CD14-positive monocyte (primary cell): ENCODE data around the gene MAGEB4. TPM values are rescaled to one million over a fixed set of nuclear protein-coding genes. Genes with fewer than 3 reads are reported as not detected.

Experiments
- DNase-seq, 3 donors: peaks; one replicate each; pipeline ENCODE4 v3.0.0-alpha.2; 2011 to 2022
- H2AFZ ChIP-seq: 2 replicates; pipeline ENCODE4 v1.6.0; 2012; ENCODE audit warnings: mild to moderate bottlenecking, low read depth, low read length, inconsistent platforms; ENCODE audit not compliant: insufficient read depth, poor library complexity, severe bottlenecking
- H3K27ac ChIP-seq, 2 donors: 1 replicate in 1 of 2; 2 replicates in 1 of 2; pipeline ENCODE4 v1.5.1; 2012 to 2013; ENCODE audit warnings: low read length in 2 of 2, control low read depth in 1 of 2, inconsistent platforms in 1 of 2, low read depth in 1 of 2, mild to moderate bottlenecking in 1 of 2
- H3K27me3 ChIP-seq, 2 donors: one replicate each; pipeline versions ENCODE4 v1.6.0 to v1.6.1; 2011 to 2013; ENCODE audit warnings: low read length in 2 of 2; ENCODE audit not compliant: control insufficient read depth in 2 of 2, insufficient read depth in 2 of 2
- H3K36me3 ChIP-seq, 2 donors: replicated peaks in 1 of 2; 1 replicate in 1 of 2; 2 replicates in 1 of 2; pipeline versions ENCODE4 v1.5.1 to v1.6.1; 2012 to 2013; ENCODE audit warnings: low read length in 2 of 2, control low read depth in 1 of 2, inconsistent platforms in 1 of 2, mild to moderate bottlenecking in 1 of 2; ENCODE audit not compliant: insufficient read depth in 2 of 2, control insufficient read depth in 1 of 2
- H3K4me1 ChIP-seq, 2 donors: 1 replicate in 1 of 2; 2 replicates in 1 of 2; pipeline versions ENCODE4 v1.5.1 to v1.6.1; 2012 to 2013; ENCODE audit warnings: low read length in 2 of 2, control low read depth in 1 of 2, inconsistent platforms in 1 of 2, mild to moderate bottlenecking in 1 of 2, moderate library complexity in 1 of 2; ENCODE audit not compliant: insufficient read depth in 2 of 2, control insufficient read depth in 1 of 2
- H3K4me2 ChIP-seq: replicated peaks from 2 replicates; pipeline ENCODE3; 2012; ENCODE audit warnings: low read length, moderate library complexity, mild to moderate bottlenecking; ENCODE audit not compliant: poor library complexity, severe bottlenecking; ENCODE audit errors: extremely low read depth
- H3K4me3 ChIP-seq, 3 experiments: fragments of 200-600 bp in 1 of 3; sonication (generic) in 1 of 3; replicated peaks in 1 of 3; 1 replicate in 2 of 3; 2 replicates in 1 of 3; pipeline ENCODE4 v1.5.1; 2011 to 2013; ENCODE audit warnings: low read length in 3 of 3, mild to moderate bottlenecking in 3 of 3, control low read depth in 2 of 3, low read depth in 2 of 3, inconsistent platforms in 1 of 3, moderate library complexity in 1 of 3
- H3K79me2 ChIP-seq: 2 replicates; pipeline ENCODE4 v1.6.0; 2012; ENCODE audit warnings: mild to moderate bottlenecking, control low read depth, inconsistent platforms, low read length, moderate library complexity; ENCODE audit not compliant: insufficient read depth
- H3K9ac ChIP-seq: 2 replicates; pipeline ENCODE4 v1.6.0; 2017; ENCODE audit warnings: low read length, mild to moderate bottlenecking; ENCODE audit not compliant: insufficient read depth, poor library complexity, severe bottlenecking
- H3K9me3 ChIP-seq, 2 donors: replicated peaks in 1 of 2; 1 replicate in 1 of 2; 2 replicates in 1 of 2; pipeline versions ENCODE4 v1.5.1 to v1.6.1; 2012 to 2013; ENCODE audit warnings: low read length in 2 of 2, control low read depth in 1 of 2; ENCODE audit not compliant: control insufficient read depth in 1 of 2, insufficient read depth in 1 of 2
- H4K20me1 ChIP-seq: 2 replicates; pipeline ENCODE4 v1.6.0; 2012; ENCODE audit warnings: mild to moderate bottlenecking, low read length, control low read depth, moderate library complexity; ENCODE audit not compliant: insufficient read depth
- H3K27ac Mint-ChIP-seq, 7 donors: one replicate each; pipeline ENCODE4 v1.8.0; 2020; ENCODE audit warnings: mild to moderate bottlenecking in 7 of 7, mixed read lengths in 7 of 7, moderate library complexity in 6 of 7, inconsistent platforms in 2 of 7
- H3K27me3 Mint-ChIP-seq, 3 donors: one replicate each; pipeline ENCODE4 v1.8.0; 2021 to 2022; ENCODE audit warnings: low read depth in 3 of 3, mild to moderate bottlenecking in 3 of 3, mixed read lengths in 3 of 3, moderate library complexity in 3 of 3, inconsistent platforms in 1 of 3
- H3K36me3 Mint-ChIP-seq, 2 donors: one replicate each; pipeline ENCODE4 v1.8.0; 2020; ENCODE audit warnings: mixed read lengths in 2 of 2, inconsistent platforms in 1 of 2, mild to moderate bottlenecking in 1 of 2
- H3K4me1 Mint-ChIP-seq: one replicate; pipeline ENCODE4 v1.8.0; 2020; ENCODE audit warnings: mild to moderate bottlenecking, mixed read lengths
- H3K4me3 Mint-ChIP-seq, 2 donors: one replicate each; pipeline ENCODE4 v1.8.0; 2020; ENCODE audit warnings: mild to moderate bottlenecking in 2 of 2, mixed read lengths in 2 of 2, moderate library complexity in 1 of 2
- H3K9me3 Mint-ChIP-seq, 7 donors: one replicate each; pipeline ENCODE4 v1.8.0; 2020 to 2022; ENCODE audit warnings: mixed read lengths in 7 of 7, mild to moderate bottlenecking in 6 of 7, moderate library complexity in 6 of 7, inconsistent platforms in 2 of 7
- WGBS: methylation state at CpG from one replicate; pipeline ENCODE4 v1.1.5; 2013; ENCODE audit warnings: missing lambda C conversion rate; ENCODE audit not compliant: insufficient coverage; 5-methylcytosine and 5-hydroxymethylcytosine counted together
- intact Hi-C, 2 donors: fragments of 100-400 bp; cut with micrococcal nuclease; formaldehyde crosslinking; loops; one replicate each; pipeline versions ENCODE4 v1.15.0 to v1.15.1; 2023
- polyA plus RNA-seq, 3 donors: library from polyadenylated mRNA; depleted of rRNA in 1 of 3; unstranded in 2 of 3; stranded (reverse) in 1 of 3; fragments of 300-500 nt in 2 of 3; fragments of >200 nt in 1 of 3; fragmentation: Illumina TruSeq in 2 of 3; gene quantifications; 1 replicate in 2 of 3; 2 replicates in 1 of 3; pipeline ENCODE4 v1.2.3, GENCODE V29; 2012 to 2021
- TF ChIP-seq, protein P1 (sequence below): fragments of 200-600 bp; IDR thresholded peaks from one replicate; pipeline ENCODE4 v1.8.0; 2022; ENCODE audit warnings: antibody characterized with exemption, mild to moderate bottlenecking

MAGEB4 gene
- polyA plus RNA-seq, 3 donors: not detected

DNA sequence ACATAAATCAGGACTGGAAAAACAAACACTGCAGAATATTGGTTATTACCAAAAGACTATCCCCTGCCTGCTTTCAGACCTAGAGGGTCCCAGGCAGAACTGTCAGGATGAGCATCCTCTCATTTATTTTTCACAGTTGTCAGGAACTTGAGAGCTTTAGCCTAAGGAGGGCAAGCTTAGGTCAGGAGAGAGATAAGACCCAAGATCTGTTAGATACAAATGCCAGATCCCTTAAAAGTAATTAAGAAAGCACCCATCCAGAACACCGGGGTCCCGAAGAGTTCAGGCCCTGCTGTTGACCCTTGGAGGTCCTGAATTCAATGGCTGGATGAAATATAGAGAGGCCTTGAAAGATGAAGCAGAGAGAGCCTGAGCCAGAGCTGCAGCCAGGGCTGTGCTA is 17.3 kb upstream of the MAGEB4 start:
- Histone ChIP-seq H3K9me3 (no peaks in the 10 kb centered on the region), H3K79me2 (no peaks in the 10 kb centered on the region), H3K36me3 (no peaks in the 10 kb centered on the region), H3K9ac (no peak overlapping the region), H3K4me3 (no peak overlapping the region), H3K4me1 (no peaks in the 10 kb centered on the region), H3K27me3 (no peaks in the 10 kb centered on the region), H3K4me2 (no peak overlapping the region), H2AFZ (no peak overlapping the region), H4K20me1 (no peaks in the 10 kb centered on the region), H3K27ac (no peak overlapping the region)
- peaks cover 0 to 4% (median 0%) of the 10 kb centered on the region in 3 donors for H3K27me3 Mint-ChIP-seq
- no CpG with 5 or more reads among the region's 2 CpGs for WGBS
- DNase-seq: no peak
- H3K36me3 Mint-ChIP-seq: no peaks in the 10 kb centered on the region
- TF ChIP-seq, protein P1, sequence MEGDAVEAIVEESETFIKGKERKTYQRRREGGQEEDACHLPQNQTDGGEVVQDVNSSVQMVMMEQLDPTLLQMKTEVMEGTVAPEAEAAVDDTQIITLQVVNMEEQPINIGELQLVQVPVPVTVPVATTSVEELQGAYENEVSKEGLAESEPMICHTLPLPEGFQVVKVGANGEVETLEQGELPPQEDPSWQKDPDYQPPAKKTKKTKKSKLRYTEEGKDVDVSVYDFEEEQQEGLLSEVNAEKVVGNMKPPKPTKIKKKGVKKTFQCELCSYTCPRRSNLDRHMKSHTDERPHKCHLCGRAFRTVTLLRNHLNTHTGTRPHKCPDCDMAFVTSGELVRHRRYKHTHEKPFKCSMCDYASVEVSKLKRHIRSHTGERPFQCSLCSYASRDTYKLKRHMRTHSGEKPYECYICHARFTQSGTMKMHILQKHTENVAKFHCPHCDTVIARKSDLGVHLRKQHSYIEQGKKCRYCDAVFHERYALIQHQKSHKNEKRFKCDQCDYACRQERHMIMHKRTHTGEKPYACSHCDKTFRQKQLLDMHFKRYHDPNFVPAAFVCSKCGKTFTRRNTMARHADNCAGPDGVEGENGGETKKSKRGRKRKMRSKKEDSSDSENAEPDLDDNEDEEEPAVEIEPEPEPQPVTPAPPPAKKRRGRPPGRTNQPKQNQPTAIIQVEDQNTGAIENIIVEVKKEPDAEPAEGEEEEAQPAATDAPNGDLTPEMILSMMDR: no peak
- no peak overlapping the region for H3K4me3 Mint-ChIP-seq
- intact Hi-C loops: no loop called here
- no peak overlapping the region for H3K27ac Mint-ChIP-seq
- peaks cover 0 to 4% (median 0%) of the 10 kb centered on the region in 7 donors for H3K9me3 Mint-ChIP-seq
- H3K4me1 Mint-ChIP-seq: no peaks in the 10 kb centered on the region

DNA sequence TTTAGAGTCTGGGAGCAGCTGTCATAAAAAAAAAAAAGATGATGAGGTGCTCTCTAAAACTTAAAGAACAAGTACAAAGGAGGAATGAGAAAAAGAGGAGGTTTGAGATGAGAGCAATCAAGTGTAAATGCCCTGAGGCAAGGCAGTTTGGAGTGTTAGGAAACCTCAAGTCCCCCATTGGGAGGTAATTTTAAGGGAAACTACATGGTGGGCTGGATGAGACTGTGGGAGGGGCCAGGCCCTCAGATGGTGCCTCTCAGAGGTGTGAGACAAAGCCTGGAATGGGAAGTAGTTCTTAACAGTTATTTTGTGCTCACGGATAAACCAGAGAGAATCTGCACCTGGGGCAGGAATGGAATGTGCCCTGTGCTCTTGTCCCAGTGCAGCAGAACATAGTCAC is 13.3 kb upstream of the MAGEB4 start:
- no peaks in the 10 kb centered on the region for H3K36me3 Mint-ChIP-seq
- H3K27ac Mint-ChIP-seq: peak overlapping the region in 1 of 7 donors; percentile 34
- no peaks in the 10 kb centered on the region for H3K4me1 ChIP-seq
- no peaks in the 10 kb centered on the region for H3K36me3 ChIP-seq
- peaks cover 0 to 5% (median 0%) of the 10 kb centered on the region in 7 donors for H3K9me3 Mint-ChIP-seq
- no peaks in the 10 kb centered on the region for H3K9me3 ChIP-seq
- H3K4me3 Mint-ChIP-seq: no peak overlapping the region
- no peaks in the 10 kb centered on the region for H4K20me1 ChIP-seq
- intact Hi-C loops: no loop called here
- TF ChIP-seq, protein P1: no peak
- H3K27ac ChIP-seq: no peak overlapping the region
- H3K9ac ChIP-seq: no peak overlapping the region
- no CpG with 5 or more reads among the region's 1 CpG for WGBS
- no peaks in the 10 kb centered on the region for H3K27me3 ChIP-seq
- H3K4me1 Mint-ChIP-seq: no peaks in the 10 kb centered on the region
- H3K79me2 ChIP-seq: no peaks in the 10 kb centered on the region
- no peak for DNase-seq
- peaks cover 0 to 6% (median 0%) of the 10 kb centered on the region in 3 donors for H3K27me3 Mint-ChIP-seq
- no peak overlapping the region for H3K4me2 ChIP-seq
- no peak overlapping the region for H2AFZ ChIP-seq
- H3K4me3 ChIP-seq: no peak overlapping the region
